WTC11 (cell line): ENCODE data around the gene HES6.

Experiments
- CTCF ChIP-seq: fragments of 200-600 bp; IDR thresholded peaks from 2 replicates; pipeline ENCODE4 v1.8.0; 2022; ENCODE audit warnings: antibody characterized with exemption
- ESRRA ChIP-seq: sonication (generic); formaldehyde crosslinking; IDR thresholded peaks from 2 replicates; pipeline ENCODE4 v1.8.1; 2022; ENCODE audit warnings: mild to moderate bottlenecking, missing genetic modification reagents, borderline replicate concordance
- HMGA2 ChIP-seq: fragments of 250-450 bp; sonication (Bioruptor Pico); IDR thresholded peaks from 2 replicates; pipeline ENCODE4 v1.4.0; 2021; ENCODE audit warnings: mild to moderate bottlenecking, moderate library complexity
- NR3C1 ChIP-seq: sonication (generic); formaldehyde crosslinking; conservative IDR thresholded peaks from 2 replicates; pipeline ENCODE4 v1.8.1; 2023; ENCODE audit warnings: low read depth, mild to moderate bottlenecking, missing genetic modification reagents
- SP1 ChIP-seq: sonication (generic); formaldehyde crosslinking; conservative IDR thresholded peaks from 2 replicates; pipeline ENCODE4 v1.8.1; 2022; ENCODE audit warnings: missing genetic modification reagents
- TEAD4 ChIP-seq: sonication (generic); formaldehyde crosslinking; IDR thresholded peaks from 2 replicates; pipeline ENCODE4 v1.8.0; 2022; ENCODE audit warnings: mild to moderate bottlenecking, missing genetic modification reagents
- USF2 ChIP-seq: sonication (generic); formaldehyde crosslinking; IDR thresholded peaks from 2 replicates; pipeline ENCODE4 v1.8.1; 2023; ENCODE audit warnings: mild to moderate bottlenecking, missing genetic modification reagents, moderate library complexity
- ZNF263 ChIP-seq: sonication (generic); formaldehyde crosslinking; IDR thresholded peaks from 2 replicates; pipeline ENCODE4 v1.8.1; 2022; ENCODE audit warnings: low read depth, mild to moderate bottlenecking, moderate library complexity, missing genetic modification reagents
- ZNF317 ChIP-seq: sonication (generic); formaldehyde crosslinking; IDR thresholded peaks from 2 replicates; pipeline ENCODE4 v1.8.1; 2023; ENCODE audit warnings: low read depth, mild to moderate bottlenecking, moderate library complexity, missing genetic modification reagents, borderline replicate concordance
- ZNF512 ChIP-seq: sonication (generic); formaldehyde crosslinking; IDR thresholded peaks from 2 replicates; pipeline ENCODE4 v1.8.1; 2022; ENCODE audit warnings: missing genetic modification reagents, borderline replicate concordance
- ZSCAN18 ChIP-seq: fragments of 250-450 bp; sonication (Bioruptor Pico); IDR thresholded peaks from 2 replicates; pipeline ENCODE4 v2.1.2; 2022; ENCODE audit warnings: mild to moderate bottlenecking, moderate library complexity
- TF ChIP-seq, protein P1 (sequence below): sonication (generic); formaldehyde crosslinking; conservative IDR thresholded peaks from 2 replicates; pipeline ENCODE4 v1.8.1; 2022; ENCODE audit warnings: mild to moderate bottlenecking, missing genetic modification reagents
- TF ChIP-seq, protein P2 (sequence below): sonication (generic); formaldehyde crosslinking; IDR thresholded peaks from 2 replicates; pipeline ENCODE4 v1.8.0; 2022; ENCODE audit warnings: mild to moderate bottlenecking, missing genetic modification reagents

DNA sequence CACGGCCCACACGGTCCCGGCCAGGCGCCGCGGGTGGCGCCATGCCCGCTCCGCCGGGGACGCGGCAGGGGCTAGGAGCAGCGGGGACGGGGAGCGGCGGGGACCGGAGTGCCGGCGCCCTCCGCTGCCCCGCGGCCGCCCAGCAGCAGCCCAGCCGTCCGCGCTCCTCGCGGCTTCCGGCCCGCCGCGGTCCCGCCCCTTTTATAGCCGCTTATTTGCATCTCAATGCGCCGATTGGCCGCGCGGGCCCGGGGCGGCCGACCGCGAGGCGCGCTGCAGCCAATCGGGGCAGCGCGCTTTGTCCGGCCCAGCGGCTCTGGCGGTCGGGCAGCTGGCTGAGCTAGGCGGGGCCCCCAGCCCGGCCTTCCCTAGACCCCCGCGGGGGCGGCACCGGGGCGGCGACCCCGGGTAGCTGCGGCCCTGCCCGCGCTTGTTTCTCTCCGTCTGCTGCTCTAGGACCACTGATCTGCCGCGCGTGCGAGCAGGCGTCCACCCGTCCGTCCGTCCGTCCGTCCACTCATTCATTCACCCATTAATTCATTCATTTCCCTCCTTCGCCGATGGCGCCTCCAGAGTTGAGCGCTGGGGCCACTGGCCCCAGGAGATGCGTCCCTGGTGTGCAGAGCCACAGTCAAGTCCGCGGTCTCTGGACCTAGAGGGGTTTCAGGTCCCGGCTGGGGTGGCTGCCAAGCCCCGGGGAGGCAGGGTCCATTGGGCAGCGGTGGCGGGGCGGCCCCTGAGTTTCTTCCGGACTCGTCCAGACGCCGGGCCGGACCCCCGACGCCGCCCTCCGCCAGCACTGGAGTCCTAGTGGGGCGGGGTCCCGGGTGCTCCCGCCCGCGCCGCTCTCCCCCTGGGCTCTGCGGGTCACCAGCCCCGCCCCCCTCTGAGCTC lies at the start of gene HES6:
- no peak for TF ChIP-seq CTCF
- TF ChIP-seq ZNF317 (CRISPR knock-in tag), result no peak
- TF ChIP-seq HMGA2 (CRISPR knock-in tag), result no peak
- 0 out of 2 replicates have a peak, but pooled peaks have one; percentile 55 for TF ChIP-seq NR3C1 (CRISPR knock-in tag)
- no peak for TF ChIP-seq ZSCAN18 (CRISPR knock-in tag)
- TF ChIP-seq TEAD4 (CRISPR knock-in tag), result no peak
- TF ChIP-seq SP1 (CRISPR knock-in tag), result peak; percentile 83
- TF ChIP-seq ZNF263 (CRISPR knock-in tag), result no peak
- no peak for TF ChIP-seq ESRRA
- TF ChIP-seq, protein P1, sequence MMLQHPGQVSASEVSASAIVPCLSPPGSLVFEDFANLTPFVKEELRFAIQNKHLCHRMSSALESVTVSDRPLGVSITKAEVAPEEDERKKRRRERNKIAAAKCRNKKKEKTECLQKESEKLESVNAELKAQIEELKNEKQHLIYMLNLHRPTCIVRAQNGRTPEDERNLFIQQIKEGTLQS (CRISPR knock-in tag), result no peak
- TF ChIP-seq USF2 (CRISPR knock-in tag), result peak; percentile 65
- TF ChIP-seq, protein P2, sequence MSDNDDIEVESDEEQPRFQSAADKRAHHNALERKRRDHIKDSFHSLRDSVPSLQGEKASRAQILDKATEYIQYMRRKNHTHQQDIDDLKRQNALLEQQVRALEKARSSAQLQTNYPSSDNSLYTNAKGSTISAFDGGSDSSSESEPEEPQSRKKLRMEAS (CRISPR knock-in tag), result no peak
- no peak for TF ChIP-seq ZNF512
